Lung (tissue), 12 donors: ENCODE data around the gene SLC22A5. TPM values are rescaled to one million over a fixed set of nuclear protein-coding genes. Genes with fewer than 3 reads are reported as not detected.

Experiments
- ATAC-seq: fragments of 200-7000 bp; cut with Tn5 transposase; one replicate; pipeline ENCODE4 v1.9.1; 2020; ENCODE audit warnings: moderate number of reproducible peaks; ENCODE audit not compliant: insufficient read depth, low FRiP score
- DNase-seq, 3 donors: peaks; one replicate each; pipeline ENCODE4 v3.0.0-alpha.2; 2013 to 2017
- H3K27ac ChIP-seq, 2 donors: one replicate each; pipeline ENCODE4 v1.5.1; 2013; ENCODE audit warnings: mild to moderate bottlenecking in 2 of 2, moderate library complexity in 2 of 2, control low read depth in 1 of 2, inconsistent platforms in 1 of 2, low read depth in 1 of 2, low read length in 1 of 2
- H3K27me3 ChIP-seq, 3 donors: one replicate each; pipeline ENCODE4 v1.5.1; 2013; ENCODE audit warnings: low read length in 2 of 3; ENCODE audit not compliant: control insufficient read depth in 3 of 3, insufficient read depth in 3 of 3
- H3K36me3 ChIP-seq, 4 donors: one replicate each; pipeline ENCODE4 v1.5.1; 2013; ENCODE audit warnings: low read length in 4 of 4, mild to moderate bottlenecking in 1 of 4, moderate library complexity in 1 of 4; ENCODE audit not compliant: control insufficient read depth in 4 of 4, insufficient read depth in 4 of 4
- H3K4me1 ChIP-seq, 5 donors: one replicate each; pipeline ENCODE4 v1.5.1; 2013; ENCODE audit warnings: low read length in 5 of 5, mild to moderate bottlenecking in 2 of 5, moderate library complexity in 1 of 5; ENCODE audit not compliant: control insufficient read depth in 5 of 5, insufficient read depth in 5 of 5
- H3K4me3 ChIP-seq: one replicate; pipeline ENCODE4 v1.5.1; 2013; ENCODE audit warnings: mild to moderate bottlenecking, control low read depth, moderate library complexity
- H3K9ac ChIP-seq, 2 donors: one replicate each; pipeline ENCODE4 v1.5.1; 2013; ENCODE audit warnings: low read length in 2 of 2, control low read depth in 1 of 2; ENCODE audit not compliant: insufficient read depth in 1 of 2
- H3K9me3 ChIP-seq, 4 donors: one replicate each; pipeline ENCODE4 v1.5.1; 2013; ENCODE audit warnings: low read length in 3 of 4, mild to moderate bottlenecking in 1 of 4, moderate library complexity in 1 of 4; ENCODE audit not compliant: control insufficient read depth in 4 of 4, insufficient read depth in 3 of 4
- WGBS, 2 donors: extraction: QIAGEN DNeasy Blood & Tissue Kit; methylation state at CpG; one replicate each; pipeline ENCODE4 v1.1.7; 2013; 5-methylcytosine and 5-hydroxymethylcytosine counted together
- polyA plus RNA-seq, 2 donors: library from polyadenylated mRNA; stranded (reverse); fragments of 200-250 nt; gene quantifications; one replicate each; pipeline ENCODE4 v1.2.1, GENCODE V29; 2013
- total RNA-seq, 2 donors: library from RNA; depleted of rRNA in 1 of 2; stranded (reverse); fragments of >200 nt in 1 of 2; gene quantifications; one replicate each; pipeline ENCODE4 v1.2.1, GENCODE V29; 2014 to 2021
- TF ChIP-seq, protein P1 (sequence below): IDR thresholded peaks from 2 replicates; pipeline ENCODE4 v1.5.1; 2012; ENCODE audit warnings: mild to moderate bottlenecking; ENCODE audit errors: control extremely low read depth, extremely low read depth
- donor health status: control.
- donor health status: control.
- donor health status: Bipolar disorder and iron deficiency.
- donor health status: healthy.
- donor health status: DM: yes; HTN: yes; CAD: no.

SLC22A5 gene
- total and polyA plus RNA-seq, 4 donors, result 4.6 to 12.7 (median 7.9) TPM

DNA sequence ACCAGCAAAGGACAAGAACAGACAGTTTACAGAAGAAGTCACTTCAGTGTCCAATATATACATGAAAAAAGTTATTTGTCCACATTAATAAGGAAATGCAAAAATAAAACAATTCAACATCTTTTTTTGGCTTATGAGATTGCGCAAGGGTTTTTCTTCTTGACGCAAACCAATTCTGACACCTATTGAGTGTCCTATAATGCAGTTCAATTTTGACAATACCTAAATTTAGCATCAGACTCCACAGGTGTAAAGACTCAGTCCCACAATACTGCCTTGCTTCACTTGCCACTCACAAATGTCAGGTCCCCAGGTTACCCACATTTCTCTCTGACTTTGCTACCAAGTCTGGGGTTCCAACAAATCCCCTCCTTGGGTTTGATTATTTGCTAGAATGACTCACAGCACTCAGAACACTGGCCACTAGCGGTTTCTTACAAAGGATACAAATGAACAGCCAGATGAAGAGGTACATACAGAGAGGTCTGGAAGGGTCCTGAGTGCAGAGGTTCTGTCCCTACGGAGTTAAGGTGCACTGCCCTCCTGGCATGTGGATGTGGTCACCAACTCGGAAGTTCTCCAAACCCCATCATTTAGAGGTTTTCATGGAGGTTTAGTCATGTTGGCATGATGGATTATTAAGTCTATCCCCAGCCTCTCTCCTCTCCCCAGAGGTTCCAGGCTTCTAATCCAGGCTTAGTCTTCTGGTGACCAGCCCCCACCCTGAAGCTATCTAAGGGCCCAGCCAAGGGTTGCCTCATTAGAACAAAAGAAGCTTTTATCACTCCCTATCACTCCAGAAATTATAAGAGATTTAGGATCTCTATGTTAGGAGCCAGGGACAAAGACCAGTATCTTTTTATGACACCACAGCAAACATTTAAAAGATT lies 27.0 kb upstream of the SLC22A5 start:
- Histone ChIP-seq H3K36me3 (peaks cover 0 to 3% (median 0%) of the 10 kb centered on the region in 4 donors), H3K27ac (no peak overlapping the region), H3K27me3 (no peaks in the 10 kb centered on the region), H3K4me1 (no peaks in the 10 kb centered on the region), H3K9ac (no peak overlapping the region), H3K4me3 (no peak overlapping the region), H3K9me3 (no peaks in the 10 kb centered on the region)
- DNase-seq (no peak), ATAC-seq (no peak)
- TF ChIP-seq, protein P1, sequence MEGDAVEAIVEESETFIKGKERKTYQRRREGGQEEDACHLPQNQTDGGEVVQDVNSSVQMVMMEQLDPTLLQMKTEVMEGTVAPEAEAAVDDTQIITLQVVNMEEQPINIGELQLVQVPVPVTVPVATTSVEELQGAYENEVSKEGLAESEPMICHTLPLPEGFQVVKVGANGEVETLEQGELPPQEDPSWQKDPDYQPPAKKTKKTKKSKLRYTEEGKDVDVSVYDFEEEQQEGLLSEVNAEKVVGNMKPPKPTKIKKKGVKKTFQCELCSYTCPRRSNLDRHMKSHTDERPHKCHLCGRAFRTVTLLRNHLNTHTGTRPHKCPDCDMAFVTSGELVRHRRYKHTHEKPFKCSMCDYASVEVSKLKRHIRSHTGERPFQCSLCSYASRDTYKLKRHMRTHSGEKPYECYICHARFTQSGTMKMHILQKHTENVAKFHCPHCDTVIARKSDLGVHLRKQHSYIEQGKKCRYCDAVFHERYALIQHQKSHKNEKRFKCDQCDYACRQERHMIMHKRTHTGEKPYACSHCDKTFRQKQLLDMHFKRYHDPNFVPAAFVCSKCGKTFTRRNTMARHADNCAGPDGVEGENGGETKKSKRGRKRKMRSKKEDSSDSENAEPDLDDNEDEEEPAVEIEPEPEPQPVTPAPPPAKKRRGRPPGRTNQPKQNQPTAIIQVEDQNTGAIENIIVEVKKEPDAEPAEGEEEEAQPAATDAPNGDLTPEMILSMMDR, result no peak
- WGBS, 2 donors, result 73 to 75% methylated on average over 5 of the region's 5 CpGs

DNA sequence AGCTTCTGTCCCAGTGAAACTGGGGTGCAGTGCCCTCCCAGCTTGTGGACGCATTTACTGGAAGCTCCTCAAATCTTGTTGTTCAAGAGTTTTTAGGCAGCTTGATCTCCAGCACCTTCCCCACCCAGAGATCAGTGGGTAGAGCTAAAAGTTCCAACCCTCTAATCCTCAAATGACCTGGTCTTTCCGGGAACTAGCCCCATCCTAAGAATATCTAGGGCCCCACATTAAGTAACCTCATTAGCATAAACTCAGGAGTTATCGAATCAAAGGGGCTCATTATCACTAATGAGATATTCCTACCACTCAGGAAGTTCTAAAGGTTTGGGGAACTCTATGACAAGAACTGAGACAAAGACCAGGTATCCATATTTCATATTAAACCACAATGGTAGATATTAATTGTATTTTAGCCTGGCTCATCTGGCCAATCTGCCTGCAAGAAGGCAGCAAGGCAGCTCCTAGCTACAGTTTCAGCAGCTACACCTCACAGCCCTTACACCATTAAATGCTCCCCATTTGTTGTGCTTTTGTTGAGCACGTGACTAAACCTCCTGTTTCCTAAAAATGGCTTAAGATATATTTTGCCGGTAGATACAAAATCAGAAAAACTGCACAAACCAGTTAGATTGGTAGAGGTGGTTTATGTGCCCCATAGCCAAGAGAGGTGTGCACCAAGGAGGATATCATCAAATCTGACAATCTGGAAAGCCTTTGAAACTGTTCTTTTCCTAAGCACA lies 24.6 kb upstream of the SLC22A5 start:
- no peak overlapping the region for H3K9ac ChIP-seq
- no peaks in the 10 kb centered on the region for H3K4me1 ChIP-seq
- H3K36me3 ChIP-seq, result peaks cover 0 to 8% (median 3%) of the 10 kb centered on the region in 4 donors
- H3K27ac ChIP-seq, result no peak overlapping the region
- 83 to 84% methylated on average over 5 of the region's 5 CpGs for WGBS, 2 donors
- H3K27me3 ChIP-seq, result no peaks in the 10 kb centered on the region
- H3K9me3 ChIP-seq, result peaks cover 0 to 5% (median 2%) of the 10 kb centered on the region in 4 donors
- no peak for DNase-seq
- ATAC-seq, result no peak
- H3K4me3 ChIP-seq, result no peak overlapping the region
- TF ChIP-seq, protein P1, result no peak

DNA sequence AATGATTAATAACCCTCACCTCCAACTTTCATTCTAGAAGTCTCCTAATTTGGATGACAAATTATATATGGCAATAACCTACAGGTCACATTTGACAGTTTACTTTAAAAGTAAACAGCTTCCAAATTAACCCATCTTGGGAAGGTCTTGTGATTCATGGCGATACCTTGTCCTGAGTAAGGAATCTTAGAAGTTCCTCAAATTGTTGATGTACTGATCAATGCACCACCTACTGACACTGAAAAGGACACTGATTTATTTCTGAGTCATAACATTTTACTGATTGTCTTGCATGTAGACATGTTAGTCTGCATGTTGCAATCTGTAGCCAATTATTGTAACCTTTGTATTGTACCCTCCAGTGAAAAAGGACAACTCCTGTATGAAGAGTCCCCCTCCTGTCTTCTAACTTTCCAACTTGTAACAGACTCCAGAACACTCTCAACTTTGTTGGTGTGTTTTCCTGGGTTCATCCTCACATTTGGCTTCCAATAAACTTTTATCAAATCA lies 16.0 kb upstream of the SLC22A5 start:
- Histone ChIP-seq H3K4me3 (no peak overlapping the region), H3K27me3 (no peaks in the 10 kb centered on the region), H3K9me3 (peaks cover 0 to 5% (median 2%) of the 10 kb centered on the region in 4 donors), H3K27ac (no peak overlapping the region), H3K4me1 (peaks cover 0 to 9% (median 0%) of the 10 kb centered on the region in 5 donors), H3K36me3 (peaks cover 0 to 8% (median 3%) of the 10 kb centered on the region in 4 donors), H3K9ac (no peak overlapping the region)
- TF ChIP-seq, protein P1, result no peak
- no peak for DNase-seq
- ATAC-seq, result no peak
- 86 to 93% methylated on average over 1 of the region's 1 CpG for WGBS, 2 donors
